SU-DHL-6 (cell line): Measurements from ENCODE around the gene MYBPH.

Experiments used
- H2AFZ ChIP-seq: fragments of 200-600 bp; sonication (generic); 2 replicates; pipeline ENCODE4 v1.6.1; 2014; ENCODE audit warnings: low read depth, mild to moderate bottlenecking, moderate library complexity, mixed read lengths, antibody characterized with exemption, low read length; ENCODE audit not compliant: severe bottlenecking
- H3F3A ChIP-seq: fragments of 200-600 bp; shearing (Covaris generic); 2 replicates; pipeline ENCODE4 v1.6.0; 2016; ENCODE audit warnings: antibody characterized with exemption, mild to moderate bottlenecking; ENCODE audit not compliant: insufficient read depth
- H3K27ac ChIP-seq: fragments of 200-600 bp; sonication (generic); 2 replicates; pipeline ENCODE4 v1.5.1; 2016; ENCODE audit warnings: low read depth, mild to moderate bottlenecking, low read length, moderate library complexity, mixed read lengths
- H3K27me3 ChIP-seq: fragments of 200-600 bp; sonication (generic), shearing (Covaris generic); 2 replicates; pipeline ENCODE4 v1.6.0; 2014; ENCODE audit warnings: mild to moderate bottlenecking, low read length
- H3K36me3 ChIP-seq: fragments of 200-600 bp; sonication (generic); 2 replicates; pipeline ENCODE4 v1.6.1; 2014; ENCODE audit warnings: mild to moderate bottlenecking, low read length, mixed read lengths
- H3K4me2 ChIP-seq: fragments of 300-600, 200-600 bp; shearing (Covaris generic), sonication (generic); 2 replicates; pipeline ENCODE4 v1.6.0; 2014; ENCODE audit warnings: low read length, low read depth, mild to moderate bottlenecking; ENCODE audit not compliant: poor library complexity, severe bottlenecking
- H3K4me3 ChIP-seq: fragments of 200-600 bp; sonication (generic); 2 replicates; pipeline ENCODE4 v1.5.1; 2014; ENCODE audit warnings: antibody characterized with exemption, low read length, mild to moderate bottlenecking, mixed read lengths; ENCODE audit not compliant: insufficient read depth, poor library complexity, severe bottlenecking
- H3K79me2 ChIP-seq: fragments of 200-600 bp; sonication (generic); 2 replicates; pipeline ENCODE4 v1.6.1; 2014; ENCODE audit warnings: mild to moderate bottlenecking, low read length, moderate library complexity; ENCODE audit not compliant: insufficient read depth
- H3K9ac ChIP-seq: fragments of 200-600 bp; sonication (generic); 2 replicates; pipeline ENCODE4 v1.7.0; 2014; ENCODE audit warnings: mild to moderate bottlenecking, low read length
- H3K9me2 ChIP-seq: fragments of 200-600 bp; sonication (generic); replicated peaks from 2 replicates; pipeline ENCODE4 v1.6.1; 2014; ENCODE audit warnings: low read length; ENCODE audit not compliant: insufficient read depth
- H3K9me3 ChIP-seq: fragments of 200-600 bp; sonication (generic); 2 replicates; pipeline ENCODE4 v1.6.1; 2014; ENCODE audit warnings: low read length, mixed read lengths; ENCODE audit not compliant: insufficient read depth
- H4K20me1 ChIP-seq: fragments of 200-600 bp; sonication (generic); 2 replicates; pipeline ENCODE4 v1.6.1; 2014; ENCODE audit warnings: low read depth, mild to moderate bottlenecking, antibody characterized with exemption, low read length, moderate library complexity, mixed read lengths
- CTCF ChIP-seq: fragments of 200-600 bp; sonication (generic); IDR thresholded peaks from one replicate; pipeline ENCODE4 v1.5.1; 2017; ENCODE audit warnings: antibody characterized with exemption, mild to moderate bottlenecking, low read length, moderate library complexity; ENCODE audit not compliant: insufficient read depth, poor library complexity, severe bottlenecking
- EZH2phosphoT487 ChIP-seq: fragments of 200-600 bp; sonication (generic), shearing (Covaris generic); conservative IDR thresholded peaks from 2 replicates; pipeline ENCODE4 v1.6.1; 2018; ENCODE audit warnings: mild to moderate bottlenecking, antibody characterized with exemption, low read length, moderate library complexity, mixed read lengths

MYBPH gene

GRCh38 chr1:203202431-203203245, 27.0 kb upstream of the MYBPH start:
- H2AFZ ChIP-seq = no peak overlapping the region
- H3K9me2 ChIP-seq = no peaks in the 10 kb centered on the region
- no peaks in the 10 kb centered on the region for H4K20me1 ChIP-seq
- no peaks in the 10 kb centered on the region for H3K79me2 ChIP-seq
- H3K36me3 ChIP-seq = no peaks in the 10 kb centered on the region
- H3K4me3 ChIP-seq = no peak overlapping the region
- no peak for TF ChIP-seq EZH2phosphoT487
- no peak overlapping the region for H3K9ac ChIP-seq
- H3K27ac ChIP-seq = no peak overlapping the region
- H3K4me2 ChIP-seq = no peak overlapping the region
- H3K27me3 ChIP-seq = no peaks in the 10 kb centered on the region
- H3K9me3 ChIP-seq = no peaks in the 10 kb centered on the region
- H3F3A ChIP-seq = no peaks in the 10 kb centered on the region

DNA sequence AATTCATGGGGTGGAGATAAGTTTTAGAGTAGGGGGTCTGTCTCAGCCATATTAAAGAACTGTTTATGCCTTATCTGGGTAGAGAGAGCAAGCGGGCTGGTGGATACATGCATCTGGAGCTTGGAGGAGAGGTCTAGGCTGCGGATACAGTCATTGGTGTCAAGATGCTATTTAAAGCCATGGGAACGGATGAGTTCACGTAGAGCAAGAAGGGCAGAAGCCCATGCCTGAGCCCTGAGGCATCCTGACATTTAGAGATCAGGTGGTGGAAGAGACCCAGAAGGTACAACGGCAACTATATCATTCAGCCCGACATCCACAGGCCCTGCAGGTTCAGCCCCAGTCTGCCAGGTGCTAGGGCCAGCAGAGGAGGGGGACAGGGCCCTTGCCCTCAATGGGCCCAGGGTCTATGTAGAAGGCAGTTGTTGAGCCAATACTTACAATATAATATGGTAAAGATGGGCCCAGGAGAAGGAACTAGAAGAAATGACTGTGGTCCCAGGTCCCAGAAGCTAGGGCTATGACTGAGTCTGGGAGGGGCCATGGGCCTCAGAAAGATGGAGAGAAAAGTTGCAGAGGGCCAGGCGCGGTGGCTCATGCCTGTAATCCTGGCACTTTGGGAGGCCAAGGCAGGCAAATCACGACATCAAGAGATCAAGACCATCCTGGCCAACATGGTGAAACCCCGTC, 26.0 kb upstream of the MYBPH start:
- TF ChIP-seq CTCF (no peak), EZH2phosphoT487 (no peak)
- H3K27ac ChIP-seq = no peak overlapping the region
- no peaks in the 10 kb centered on the region for H3K79me2 ChIP-seq
- no peak overlapping the region for H2AFZ ChIP-seq
- H3K9me3 ChIP-seq = no peaks in the 10 kb centered on the region
- H3F3A ChIP-seq = no peaks in the 10 kb centered on the region
- no peak overlapping the region for H3K4me2 ChIP-seq
- no peak overlapping the region for H3K4me3 ChIP-seq
- H3K9ac ChIP-seq = no peak overlapping the region
- no peaks in the 10 kb centered on the region for H3K9me2 ChIP-seq
- no peaks in the 10 kb centered on the region for H3K36me3 ChIP-seq
- no peaks in the 10 kb centered on the region for H3K27me3 ChIP-seq
- no peaks in the 10 kb centered on the region for H4K20me1 ChIP-seq

- no peaks in the 10 kb centered on the region for H4K20me1 ChIP-seq
- H3K4me2 ChIP-seq = no peak overlapping the region
- no peak overlapping the region for H3K27ac ChIP-seq
- H2AFZ ChIP-seq = no peak overlapping the region
- H3K9ac ChIP-seq = no peak overlapping the region
- H3K36me3 ChIP-seq = no peaks in the 10 kb centered on the region
- no peaks in the 10 kb centered on the region for H3K9me2 ChIP-seq
- no peaks in the 10 kb centered on the region for H3F3A ChIP-seq
- H3K4me3 ChIP-seq = no peak overlapping the region
- H3K9me3 ChIP-seq = no peaks in the 10 kb centered on the region
- no peaks in the 10 kb centered on the region for H3K27me3 ChIP-seq
- TF ChIP-seq CTCF (no peak), EZH2phosphoT487 (no peak)
- H3K79me2 ChIP-seq = no peaks in the 10 kb centered on the region
Measured at GRCh38 chr1:203200916-203201315, 25.3 kb upstream of the MYBPH start.
